IMR-90 (cell line): ENCODE data around the gene SLC16A9. TPM values are rescaled to one million over a fixed set of nuclear protein-coding genes. Genes with fewer than 3 reads are reported as not detected.

Source experiments
- ATAC-seq: fragments of 200-7000 bp; cut with Tn5 transposase; 2 replicates; pipeline ENCODE4 v1.9.1; 2020; ENCODE audit warnings: low read depth, mild to moderate bottlenecking, moderate library complexity
- BruUV-seq: library from RNA; stranded (reverse); fragments of 400-500 nt; replicated peaks from 2 replicates; lab custom pipeline; 2021; lab: Mats Ljungman, UMichigan
- CTCF ChIA-PET: fragments of 300-600 bp; formaldehyde crosslinking; extraction: SDS; loops from one replicate; lab custom pipeline; 2021; ENCODE audit warnings: antibody characterized with exemption; lab: Yijun Ruan, JAX
- POLR2A ChIA-PET: fragments of 300-600 bp; sonication (Branson Sonifier 250); formaldehyde crosslinking; loops from one replicate; lab custom pipeline; 2022; ENCODE audit warnings: antibody characterized with exemption; ENCODE audit not compliant: unreplicated experiment; lab: Charles Lee
- DNase-seq: peaks from one replicate; pipeline ENCODE4 v3.0.0; 2013
- H2AFZ ChIP-seq: replicated peaks from 2 replicates; pipeline ENCODE3; 2013; ENCODE audit warnings: low read length, mild to moderate bottlenecking; ENCODE audit not compliant: poor library complexity
- H2AK5ac ChIP-seq: 2 replicates; pipeline ENCODE4 v1.6.1; 2013; ENCODE audit warnings: low read depth, low read length, inconsistent platforms
- H2AK9ac ChIP-seq: replicated peaks from 2 replicates; pipeline ENCODE3; 2013; ENCODE audit warnings: mild to moderate bottlenecking, low read depth, low read length, moderate library complexity; ENCODE audit not compliant: poor library complexity
- H2BK120ac ChIP-seq: 2 replicates; pipeline ENCODE4 v1.6.1; 2013; ENCODE audit warnings: low read depth, low read length, inconsistent platforms
- H2BK15ac ChIP-seq: 3 replicates; pipeline ENCODE4 v1.6.1; 2013; ENCODE audit warnings: low read depth, low read length, inconsistent platforms
- H2BK20ac ChIP-seq: 2 replicates; pipeline ENCODE4 v1.6.1; 2013; ENCODE audit warnings: low read depth, mild to moderate bottlenecking, inconsistent platforms, low read length, moderate library complexity
- H2BK5ac ChIP-seq: 2 replicates; pipeline ENCODE4 v1.6.1; 2013; ENCODE audit warnings: mild to moderate bottlenecking, low read depth, low read length, inconsistent platforms; ENCODE audit not compliant: poor library complexity, severe bottlenecking
- H3K14ac ChIP-seq: replicated peaks from 2 replicates; pipeline ENCODE4 v1.6.1; 2013; ENCODE audit warnings: low read depth, low read length, inconsistent platforms
- H3K18ac ChIP-seq: 2 replicates; pipeline ENCODE4 v1.6.1; 2013; ENCODE audit warnings: low read depth, low read length, control low read depth
- H3K23ac ChIP-seq: 2 replicates; pipeline ENCODE4 v1.6.1; 2013; ENCODE audit warnings: low read depth, low read length, inconsistent platforms
- H3K27ac ChIP-seq: 2 replicates; pipeline ENCODE4 v1.5.1; 2013; ENCODE audit warnings: mild to moderate bottlenecking, control low read depth, low read length; ENCODE audit not compliant: insufficient read depth
- H3K27me3 ChIP-seq: 2 replicates; pipeline ENCODE4 v1.6.1; 2013; ENCODE audit warnings: low read length; ENCODE audit not compliant: control insufficient read depth, insufficient read depth
- H3K36me3 ChIP-seq: 2 replicates; pipeline ENCODE4 v1.6.1; 2013; ENCODE audit warnings: low read length, mixed read lengths; ENCODE audit not compliant: control insufficient read depth, insufficient read depth
- H3K4ac ChIP-seq: 2 replicates; pipeline ENCODE4 v1.6.1; 2013; ENCODE audit warnings: low read depth, low read length, inconsistent platforms
- H3K4me1 ChIP-seq: 2 replicates; pipeline ENCODE4 v1.6.1; 2013; ENCODE audit warnings: low read length, mixed read lengths; ENCODE audit not compliant: control insufficient read depth, insufficient read depth
- H3K4me2 ChIP-seq: 2 replicates; pipeline ENCODE4 v1.6.1; 2013; ENCODE audit warnings: low read depth, mild to moderate bottlenecking, control low read depth, low read length, moderate library complexity
- H3K4me3 ChIP-seq: 2 replicates; pipeline ENCODE4 v1.5.1; 2013; ENCODE audit warnings: low read depth, mild to moderate bottlenecking, control low read depth, low read length, moderate library complexity; ENCODE audit not compliant: insufficient read depth
- H3K56ac ChIP-seq: 2 replicates; pipeline ENCODE4 v1.6.1; 2013; ENCODE audit warnings: low read length, inconsistent platforms; ENCODE audit not compliant: insufficient read depth; ENCODE audit errors: extremely low read depth
- H3K79me1 ChIP-seq, 2 experiments: 2 replicates each; pipeline ENCODE4 v1.6.1; 2013; ENCODE audit warnings: low read length in 2 of 2, inconsistent platforms in 1 of 2, low read depth in 1 of 2
- H3K9ac ChIP-seq: 2 replicates; pipeline ENCODE4 v1.6.1; 2013; ENCODE audit warnings: low read depth, low read length, control low read depth
- H3K9me1 ChIP-seq: 2 replicates; pipeline ENCODE4 v1.6.1; 2013; ENCODE audit warnings: low read length, inconsistent platforms; ENCODE audit not compliant: insufficient read depth
- H3K9me3 ChIP-seq: 2 replicates; pipeline ENCODE4 v1.6.1; 2013; ENCODE audit warnings: low read length; ENCODE audit not compliant: control insufficient read depth, insufficient read depth
- H4K20me1 ChIP-seq: 2 replicates; pipeline ENCODE4 v1.6.1; 2013; ENCODE audit warnings: low read length, inconsistent platforms; ENCODE audit not compliant: insufficient read depth
- H4K5ac ChIP-seq: 2 replicates; pipeline ENCODE4 v1.6.1; 2013; ENCODE audit warnings: mild to moderate bottlenecking, low read depth, low read length, control low read depth
- H4K8ac ChIP-seq, 2 experiments: 2 replicates each; pipeline ENCODE4 v1.6.1; 2013; ENCODE audit warnings: low read depth in 2 of 2, low read length in 2 of 2, control low read depth in 1 of 2, inconsistent platforms in 1 of 2
- H4K91ac ChIP-seq: 2 replicates; pipeline ENCODE4 v1.6.1; 2013; ENCODE audit warnings: low read depth, low read length, inconsistent platforms; ENCODE audit not compliant: insufficient read depth
- BHLHE40 ChIP-seq: fragments of 150-350 bp; IDR thresholded peaks from 2 replicates; pipeline ENCODE4 v1.6.1; 2016; ENCODE audit warnings: mild to moderate bottlenecking, low read depth, low read length
- CEBPB ChIP-seq: IDR thresholded peaks from 2 replicates; pipeline ENCODE4 v1.6.1; 2012; ENCODE audit warnings: low read depth, low read length, improper control_type of control experiment
- CHD1 ChIP-seq: IDR thresholded peaks from 2 replicates; pipeline ENCODE4 v1.6.1; 2012; ENCODE audit warnings: low read depth, low read length, improper control_type of control experiment
- CTCF ChIP-seq: conservative IDR thresholded peaks from 2 replicates; pipeline ENCODE4 v1.5.1; 2012; ENCODE audit warnings: mild to moderate bottlenecking, low read depth, low read length, improper control_type of control experiment
- ELK1 ChIP-seq: fragments of 150-350 bp; IDR thresholded peaks from 2 replicates; pipeline ENCODE4 v1.6.1; 2016; ENCODE audit warnings: low read depth, mild to moderate bottlenecking, low read length, moderate library complexity, borderline replicate concordance
- FOS ChIP-seq: fragments of 150-350 bp; IDR thresholded peaks from 2 replicates; pipeline ENCODE4 v1.6.1; 2016; ENCODE audit warnings: low read depth, low read length
- MAFK ChIP-seq: IDR thresholded peaks from 2 replicates; pipeline ENCODE4 v1.6.1; 2012; ENCODE audit warnings: low read depth, low read length, improper control_type of control experiment
- MAZ ChIP-seq: IDR thresholded peaks from 2 replicates; pipeline ENCODE4 v1.6.1; 2012; ENCODE audit warnings: low read depth, mild to moderate bottlenecking, low read length, improper control_type of control experiment, moderate library complexity, borderline replicate concordance
- MXI1 ChIP-seq: IDR thresholded peaks from 2 replicates; pipeline ENCODE4 v1.6.1; 2012; ENCODE audit warnings: low read depth, mild to moderate bottlenecking, low read length, moderate library complexity, borderline replicate concordance
- NFE2L2 ChIP-seq: fragments of 150-350 bp; IDR thresholded peaks from 2 replicates; pipeline ENCODE4 v1.6.1; 2016; ENCODE audit warnings: low read depth, mild to moderate bottlenecking, low read length
- POLR2A ChIP-seq: IDR thresholded peaks from 2 replicates; pipeline ENCODE4 v1.6.1; 2012; ENCODE audit warnings: mild to moderate bottlenecking, low read depth, low read length
- RAD21 ChIP-seq: IDR thresholded peaks from 2 replicates; pipeline ENCODE4 v1.6.1; 2012; ENCODE audit warnings: low read length, improper control_type of control experiment
- RCOR1 ChIP-seq: IDR thresholded peaks from 2 replicates; pipeline ENCODE4 v1.6.1; 2012; ENCODE audit warnings: mild to moderate bottlenecking, low read length, improper control_type of control experiment; ENCODE audit not compliant: insufficient replicate concordance
- RFX5 ChIP-seq: IDR thresholded peaks from 2 replicates; pipeline ENCODE4 v1.8.0; 2012; ENCODE audit warnings: low read depth, mild to moderate bottlenecking, low read length, moderate library complexity
- SMC3 ChIP-seq: fragments of 150-350 bp; IDR thresholded peaks from 2 replicates; pipeline ENCODE4 v1.6.1; 2016; ENCODE audit warnings: low read depth, mild to moderate bottlenecking, antibody characterized with exemption, low read length, moderate library complexity
- USF2 ChIP-seq: fragments of 150-350 bp; IDR thresholded peaks from 2 replicates; pipeline ENCODE4 v1.6.1; 2017; ENCODE audit warnings: mild to moderate bottlenecking, antibody characterized with exemption, low read length, low read depth
- WGBS, 2 experiments: methylation state at CpG; one replicate each; pipeline versions ENCODE4 v1.1.5 to v1.1.7; 2013; ENCODE audit warnings: missing lambda C conversion rate in 2 of 2; ENCODE audit not compliant: insufficient read length in 1 of 2; ENCODE audit errors: extremely low coverage in 2 of 2; 5-methylcytosine and 5-hydroxymethylcytosine counted together
- dilution Hi-C: fragments of 300-500 bp; cut with HindIII; formaldehyde crosslinking; loops from one replicate; pipeline ENCODE4 v1.14.3; 2018; ENCODE audit warnings: low sequenced_read_pairs; ENCODE audit not compliant: unreplicated experiment
- in situ Hi-C: fragments of 300-500 bp; cut with MboI; formaldehyde crosslinking; loops from 3 replicates; pipeline ENCODE4 v1.14.3; 2019; ENCODE audit warnings: low sequenced_read_pairs, inconsistent platforms, mixed read lengths
- intact Hi-C: fragments of 100-400 bp; cut with micrococcal nuclease; formaldehyde crosslinking; loops from 2 replicates; pipeline ENCODE4 v1.10.0; 2022
- polyA plus RNA-seq, 3 experiments: library from polyadenylated mRNA; depleted of rRNA; stranded (reverse); fragments of >200 nt; gene quantifications; 2 replicates each; pipeline ENCODE4 v1.2.3, GENCODE V29; 2012; ENCODE audit warnings: low replicate concordance in 1 of 3
- total RNA-seq: library from RNA; depleted of rRNA; stranded (reverse); fragments of >200 nt; gene quantifications from 2 replicates; pipeline ENCODE4 v1.2.3, GENCODE V29; 2012

The SLC16A9 gene
- total and polyA plus RNA-seq, 2 of the 4 experiments (the other 2 are of a cell fraction) = 0.18 to 0.26 TPM

DNA sequence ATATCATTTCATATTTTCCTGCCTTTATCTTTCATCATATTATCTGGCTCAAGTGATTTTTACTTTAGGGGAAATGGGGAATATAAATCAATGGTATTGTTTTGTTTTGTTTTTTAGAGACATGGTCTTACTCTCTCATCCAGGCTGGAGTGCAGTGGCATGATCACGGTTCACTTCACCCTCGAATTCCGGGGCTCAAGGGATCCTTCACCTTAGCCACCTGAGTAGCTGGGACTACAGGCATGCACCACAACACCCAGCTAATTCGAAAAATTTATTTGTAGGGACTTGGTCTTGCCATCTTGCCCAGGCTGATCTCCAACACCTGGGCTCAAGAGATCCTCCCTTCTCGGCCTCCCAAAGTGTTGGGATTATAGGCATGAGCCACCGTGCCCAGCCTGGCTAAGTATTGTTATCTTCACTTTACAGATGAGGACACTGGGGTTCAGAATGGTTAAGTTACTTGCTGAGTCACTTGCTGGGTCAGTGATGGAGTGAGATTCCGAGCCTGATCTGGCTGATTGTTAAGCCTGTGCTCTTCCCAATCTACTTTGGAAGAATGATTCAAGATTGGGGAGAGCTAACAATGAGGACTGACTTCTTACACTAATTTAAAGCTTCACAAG is 3.7 kb upstream of the SLC16A9 start:
- CTCF ChIA-PET = no interaction called here
- H3K79me1 ChIP-seq = no peaks in the 10 kb centered on the region
- H3K4me2 ChIP-seq = no peak overlapping the region
- H3K18ac ChIP-seq = no peak overlapping the region
- no peak overlapping the region for H3K9ac ChIP-seq
- no peak overlapping the region for H2BK15ac ChIP-seq
- no peak overlapping the region for H3K4ac ChIP-seq
- no peak overlapping the region for H3K56ac ChIP-seq
- H4K8ac ChIP-seq = no peak overlapping the region
- DNase-seq = no peak
- H3K4me3 ChIP-seq = no peak overlapping the region
- H3K9me3 ChIP-seq = no peaks in the 10 kb centered on the region
- BruUV-seq = no TSS peak
- intact Hi-C loops = no loop called here
- POLR2A ChIA-PET = no interaction called here
- in situ Hi-C loops = no loop called here
- no peak overlapping the region for H3K14ac ChIP-seq
- H2AK9ac ChIP-seq = no peak overlapping the region
- no peaks in the 10 kb centered on the region for H4K20me1 ChIP-seq
- no peak overlapping the region for H4K5ac ChIP-seq
- H3K27me3 ChIP-seq = peaks cover 35% of the 10 kb centered on the region
- no peak overlapping the region for H4K91ac ChIP-seq
- WGBS, 2 experiments = no CpG with 5 or more reads among the region's 7 CpGs
- peaks cover 3% of the 10 kb centered on the region; the same call in 1 of the 2 replicates for H3K4me1 ChIP-seq
- dilution Hi-C loops = no loop called here
- no peaks in the 10 kb centered on the region for H3K36me3 ChIP-seq
- no peaks in the 10 kb centered on the region for H3K9me1 ChIP-seq
- no peak overlapping the region for H2BK20ac ChIP-seq
- TF ChIP-seq CEBPB = no peak
- TF ChIP-seq CHD1 = no peak
- TF ChIP-seq RFX5 = no peak
- TF ChIP-seq FOS = no peak
- no peak for TF ChIP-seq MAZ
- TF ChIP-seq CTCF = no peak
- no peak for TF ChIP-seq ELK1
- TF ChIP-seq BHLHE40 = no peak
- TF ChIP-seq MAFK = no peak
- no peak for TF ChIP-seq POLR2A
- TF ChIP-seq RCOR1 = no peak
- no peak for TF ChIP-seq SMC3
- no peak for TF ChIP-seq USF2
- TF ChIP-seq RAD21 = no peak
- no peak for TF ChIP-seq MXI1
- no peak for TF ChIP-seq NFE2L2
- H3K27ac ChIP-seq = no peak overlapping the region
- no peak for ATAC-seq
- H2BK5ac ChIP-seq = no peak overlapping the region
- H2BK120ac ChIP-seq = no peak overlapping the region
- H2AFZ ChIP-seq = no peak overlapping the region
- no peak overlapping the region for H3K23ac ChIP-seq
- H2AK5ac ChIP-seq = no peak overlapping the region
